ENCODE results near the gene UVSSA.
"Not testable (repeated sequence)": the region's sequence is repeated elsewhere in the genome, so short reads cannot be mapped to it uniquely, and the experiment has no call there.

GRCh38 chr4:1393363-1393762 is 46.4 kb downstream of the UVSSA start:
- TF ChIP-seq EP300, CTCF (IDR thresholded peaks at IDR 0.05): not testable (repeated sequence)

Data from sigmoid colon (tissue), 4 donors.